Measurements from ENCODE around the gene SLC11A2.

SLC11A2 gene

GRCh38 chr12:51008329-51009055 is 17.7 kb downstream of the SLC11A2 start:
- H3K27me3 ChIP-seq (ENCODE audit: low read depth, low read length), result no peaks in the 10 kb centered on the region
- no peak overlapping the region for H3K9ac ChIP-seq (ENCODE audit: low read length)
- H3K9me3 ChIP-seq (ENCODE audit: insufficient read depth, low read length), result no peaks in the 10 kb centered on the region
- peaks cover 11% of the 10 kb centered on the region for H4K20me1 ChIP-seq (ENCODE audit: insufficient read depth, low read length)
- TF ChIP-seq, protein P1, sequence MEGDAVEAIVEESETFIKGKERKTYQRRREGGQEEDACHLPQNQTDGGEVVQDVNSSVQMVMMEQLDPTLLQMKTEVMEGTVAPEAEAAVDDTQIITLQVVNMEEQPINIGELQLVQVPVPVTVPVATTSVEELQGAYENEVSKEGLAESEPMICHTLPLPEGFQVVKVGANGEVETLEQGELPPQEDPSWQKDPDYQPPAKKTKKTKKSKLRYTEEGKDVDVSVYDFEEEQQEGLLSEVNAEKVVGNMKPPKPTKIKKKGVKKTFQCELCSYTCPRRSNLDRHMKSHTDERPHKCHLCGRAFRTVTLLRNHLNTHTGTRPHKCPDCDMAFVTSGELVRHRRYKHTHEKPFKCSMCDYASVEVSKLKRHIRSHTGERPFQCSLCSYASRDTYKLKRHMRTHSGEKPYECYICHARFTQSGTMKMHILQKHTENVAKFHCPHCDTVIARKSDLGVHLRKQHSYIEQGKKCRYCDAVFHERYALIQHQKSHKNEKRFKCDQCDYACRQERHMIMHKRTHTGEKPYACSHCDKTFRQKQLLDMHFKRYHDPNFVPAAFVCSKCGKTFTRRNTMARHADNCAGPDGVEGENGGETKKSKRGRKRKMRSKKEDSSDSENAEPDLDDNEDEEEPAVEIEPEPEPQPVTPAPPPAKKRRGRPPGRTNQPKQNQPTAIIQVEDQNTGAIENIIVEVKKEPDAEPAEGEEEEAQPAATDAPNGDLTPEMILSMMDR (IDR thresholded peaks at IDR 0.05; ENCODE audit: low read depth, low read length), result no peak
- no peak for TF ChIP-seq EZH2phosphoT487 (IDR thresholded peaks at IDR 0.05; ENCODE audit: low read depth)
- H3K4me2 ChIP-seq (ENCODE audit: low read length), result no peak overlapping the region
- peaks cover 43% of the 10 kb centered on the region for H3K79me2 ChIP-seq (ENCODE audit: low read length)
- H2AFZ ChIP-seq (ENCODE audit: low read depth, low read length), result no peak overlapping the region
- H3K36me3 ChIP-seq (replicated peaks; ENCODE audit: low read depth, low read length), result peaks cover 16% of the 10 kb centered on the region
- no peak overlapping the region for H3K27ac ChIP-seq (ENCODE audit: low read length)
- H3K4me1 ChIP-seq (ENCODE audit: low read length), result no peaks in the 10 kb centered on the region
- H3K4me3 ChIP-seq (ENCODE audit: low read length), result no peak overlapping the region

GRCh38 chr12:51005671-51006070 is 20.5 kb downstream of the SLC11A2 start:
- Histone ChIP-seq H3K27me3 (ENCODE audit: low read depth, low read length) (no peaks in the 10 kb centered on the region), H3K27ac (ENCODE audit: low read length) (no peak overlapping the region), H3K4me1 (ENCODE audit: low read length) (no peaks in the 10 kb centered on the region), H3K4me3 (ENCODE audit: low read length) (no peak overlapping the region), H4K20me1 (ENCODE audit: insufficient read depth, low read length) (no peaks in the 10 kb centered on the region; the same call in 1 of the 2 replicates), H3K4me2 (ENCODE audit: low read length) (no peak overlapping the region), H3K79me2 (ENCODE audit: low read length) (peaks cover 20% of the 10 kb centered on the region), H2AFZ (ENCODE audit: low read depth, low read length) (no peak overlapping the region), H3K9ac (ENCODE audit: low read length) (no peak overlapping the region), H3K36me3 (replicated peaks; ENCODE audit: low read depth, low read length) (peaks cover 16% of the 10 kb centered on the region), H3K9me3 (ENCODE audit: insufficient read depth, low read length) (no peaks in the 10 kb centered on the region)
- no peak for TF ChIP-seq EZH2phosphoT487 (IDR thresholded peaks at IDR 0.05; ENCODE audit: low read depth)
- TF ChIP-seq, protein P1 (IDR thresholded peaks at IDR 0.05; ENCODE audit: low read depth, low read length), result no peak

DNA sequence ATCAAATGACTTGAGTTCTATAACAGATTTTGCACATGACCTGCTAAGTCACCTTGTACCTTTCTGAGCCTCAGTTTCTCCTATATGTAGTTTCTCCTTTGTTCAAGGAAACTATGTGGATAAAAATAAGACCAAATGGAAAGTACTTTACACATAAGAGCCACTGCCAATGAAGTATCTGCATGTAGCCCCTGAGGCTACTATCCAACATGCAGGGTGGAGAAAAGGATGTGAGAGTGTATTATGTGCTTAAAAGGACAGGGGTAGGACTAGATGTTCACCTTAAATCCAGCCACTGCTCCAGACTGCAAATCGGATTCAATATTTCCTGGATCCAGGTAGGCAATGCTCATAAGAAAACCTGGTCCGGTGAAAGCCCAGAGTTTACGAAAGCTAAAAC is 21.2 kb downstream of the SLC11A2 start:
- Histone ChIP-seq H3K27ac (ENCODE audit: low read length) (no peak overlapping the region), H3K36me3 (replicated peaks; ENCODE audit: low read depth, low read length) (peaks cover 19% of the 10 kb centered on the region)
- no peak for TF ChIP-seq EZH2phosphoT487 (IDR thresholded peaks at IDR 0.05; ENCODE audit: low read depth)
- TF ChIP-seq, protein P1 (IDR thresholded peaks at IDR 0.05; ENCODE audit: low read depth, low read length), result no peak

GRCh38 chr12:51004504-51004903 is 21.7 kb downstream of the SLC11A2 start:
- H3K36me3 ChIP-seq (replicated peaks; ENCODE audit: low read depth, low read length), result peaks cover 19% of the 10 kb centered on the region
- no peak overlapping the region for H2AFZ ChIP-seq (ENCODE audit: low read depth, low read length)
- no peak overlapping the region for H3K4me3 ChIP-seq (ENCODE audit: low read length)
- H3K4me2 ChIP-seq (ENCODE audit: low read length), result no peak overlapping the region
- peaks cover 8% of the 10 kb centered on the region for H3K79me2 ChIP-seq (ENCODE audit: low read length)
- H3K9me3 ChIP-seq (ENCODE audit: insufficient read depth, low read length), result no peaks in the 10 kb centered on the region
- H4K20me1 ChIP-seq (ENCODE audit: insufficient read depth, low read length), result no peaks in the 10 kb centered on the region
- no peaks in the 10 kb centered on the region for H3K27me3 ChIP-seq (ENCODE audit: low read depth, low read length)
- H3K9ac ChIP-seq (ENCODE audit: low read length), result no peak overlapping the region
- TF ChIP-seq, protein P1 (IDR thresholded peaks at IDR 0.05; ENCODE audit: low read depth, low read length), result no peak
- TF ChIP-seq EZH2phosphoT487 (IDR thresholded peaks at IDR 0.05; ENCODE audit: low read depth), result no peak
- H3K4me1 ChIP-seq (ENCODE audit: low read length), result no peaks in the 10 kb centered on the region
- no peak overlapping the region for H3K27ac ChIP-seq (ENCODE audit: low read length)

More for the DNA sequence above, 21.2 kb downstream of the SLC11A2 start:
- Histone ChIP-seq H3K4me3 (ENCODE audit: low read length) (no peak overlapping the region), H3K79me2 (ENCODE audit: low read length) (peaks cover 13% of the 10 kb centered on the region), H3K9ac (ENCODE audit: low read length) (no peak overlapping the region), H4K20me1 (ENCODE audit: insufficient read depth, low read length) (no peaks in the 10 kb centered on the region), H3K4me1 (ENCODE audit: low read length) (no peaks in the 10 kb centered on the region), H3K4me2 (ENCODE audit: low read length) (no peak overlapping the region), H3K27me3 (ENCODE audit: low read depth, low read length) (no peaks in the 10 kb centered on the region), H2AFZ (ENCODE audit: low read depth, low read length) (no peak overlapping the region), H3K9me3 (ENCODE audit: insufficient read depth, low read length) (no peaks in the 10 kb centered on the region)

Data from OCI-LY3 (cell line).